ENCODE data around the gene IL11.

DNA sequence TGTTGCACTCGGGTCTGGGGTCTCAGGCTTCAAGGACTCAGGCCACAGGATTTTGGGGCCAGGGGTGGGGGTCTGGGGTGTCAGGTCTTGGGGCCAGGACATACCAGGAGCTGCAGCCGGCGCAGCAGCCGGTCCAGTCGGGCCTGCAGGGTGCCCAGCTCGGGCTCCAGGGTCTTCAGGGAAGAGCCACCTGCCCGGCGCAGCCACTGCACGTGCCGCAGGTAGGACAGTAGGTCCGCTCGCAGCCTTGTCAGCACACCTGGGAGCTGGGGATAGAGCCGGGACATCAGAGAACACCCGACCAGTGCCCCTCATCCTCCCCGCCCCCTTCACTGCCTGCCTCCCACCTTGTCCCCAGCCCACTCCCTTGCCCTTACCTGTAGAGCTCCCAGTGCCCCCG lies 2.2 kb downstream of the IL11 start:
- TF ChIP-seq, protein P1, sequence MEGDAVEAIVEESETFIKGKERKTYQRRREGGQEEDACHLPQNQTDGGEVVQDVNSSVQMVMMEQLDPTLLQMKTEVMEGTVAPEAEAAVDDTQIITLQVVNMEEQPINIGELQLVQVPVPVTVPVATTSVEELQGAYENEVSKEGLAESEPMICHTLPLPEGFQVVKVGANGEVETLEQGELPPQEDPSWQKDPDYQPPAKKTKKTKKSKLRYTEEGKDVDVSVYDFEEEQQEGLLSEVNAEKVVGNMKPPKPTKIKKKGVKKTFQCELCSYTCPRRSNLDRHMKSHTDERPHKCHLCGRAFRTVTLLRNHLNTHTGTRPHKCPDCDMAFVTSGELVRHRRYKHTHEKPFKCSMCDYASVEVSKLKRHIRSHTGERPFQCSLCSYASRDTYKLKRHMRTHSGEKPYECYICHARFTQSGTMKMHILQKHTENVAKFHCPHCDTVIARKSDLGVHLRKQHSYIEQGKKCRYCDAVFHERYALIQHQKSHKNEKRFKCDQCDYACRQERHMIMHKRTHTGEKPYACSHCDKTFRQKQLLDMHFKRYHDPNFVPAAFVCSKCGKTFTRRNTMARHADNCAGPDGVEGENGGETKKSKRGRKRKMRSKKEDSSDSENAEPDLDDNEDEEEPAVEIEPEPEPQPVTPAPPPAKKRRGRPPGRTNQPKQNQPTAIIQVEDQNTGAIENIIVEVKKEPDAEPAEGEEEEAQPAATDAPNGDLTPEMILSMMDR (IDR thresholded peaks at IDR 0.05): no peak
- no peak for TF ChIP-seq POLR2A (IDR thresholded peaks at IDR 0.05)

All from Peyer's patch (tissue), 4 donors.